Mucosa of rectum (tissue), 2 donors: Measurements from ENCODE around the gene ACVRL1.

ENCODE experiments used
- H3K27ac ChIP-seq, 2 donors: one replicate each; pipeline ENCODE4 v1.7.0; 2013; ENCODE audit warnings: inconsistent platforms in 2 of 2, low read depth in 2 of 2, low read length in 2 of 2
- H3K27me3 ChIP-seq, 2 donors: one replicate each; pipeline ENCODE4 v1.7.0; 2013; ENCODE audit warnings: low read length in 2 of 2; ENCODE audit not compliant: control insufficient read depth in 2 of 2, insufficient read depth in 2 of 2
- H3K36me3 ChIP-seq, 2 donors: one replicate each; pipeline ENCODE4 v1.7.0; 2013; ENCODE audit warnings: low read length in 2 of 2; ENCODE audit not compliant: control insufficient read depth in 2 of 2, insufficient read depth in 2 of 2
- H3K4me1 ChIP-seq, 2 donors: one replicate each; pipeline ENCODE4 v1.7.0; 2013; ENCODE audit warnings: low read length in 2 of 2, mild to moderate bottlenecking in 1 of 2; ENCODE audit not compliant: control insufficient read depth in 2 of 2, insufficient read depth in 2 of 2
- H3K4me3 ChIP-seq, 2 donors: one replicate each; pipeline ENCODE4 v1.7.0; 2013; ENCODE audit warnings: low read length in 2 of 2
- H3K9ac ChIP-seq, 2 donors: one replicate each; pipeline ENCODE4 v1.7.0; 2013; ENCODE audit warnings: low read length in 2 of 2, low read depth in 1 of 2, mild to moderate bottlenecking in 1 of 2
- H3K9me3 ChIP-seq, 2 donors: one replicate each; pipeline ENCODE4 v1.7.0; 2013; ENCODE audit warnings: low read length in 2 of 2; ENCODE audit not compliant: control insufficient read depth in 2 of 2
- donor health status: healthy.
- donor health status: Normal muscosa, but diverticular disease.

The ACVRL1 gene

DNA sequence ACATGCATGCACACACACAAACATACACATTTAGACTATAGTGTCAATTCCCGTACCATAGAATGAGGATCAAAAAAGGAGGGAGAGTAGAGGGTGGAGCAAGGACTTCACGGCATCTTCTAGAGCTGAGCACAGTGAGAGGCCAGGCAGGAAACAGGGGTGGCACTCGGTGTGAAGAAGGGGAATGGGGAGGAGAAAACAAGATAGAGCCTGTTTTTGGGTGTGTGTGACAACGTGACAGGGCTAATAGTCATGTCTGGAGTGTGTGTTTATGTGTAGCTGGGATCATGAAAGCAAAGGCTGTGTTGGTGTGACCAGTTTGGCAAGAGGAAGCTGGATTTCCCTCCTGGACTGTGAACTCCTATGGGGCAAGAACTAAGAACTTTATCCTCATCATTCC is 34.3 kb downstream of the ACVRL1 start:
- Histone ChIP-seq H3K4me1 (peaks cover 0 to 2% of the 10 kb centered on the region in 2 donors), H3K9me3 (peaks cover 0 to 5% of the 10 kb centered on the region in 2 donors), H3K36me3 (no peaks in the 10 kb centered on the region), H3K4me3 (no peak overlapping the region), H3K27ac (no peak overlapping the region), H3K9ac (no peak overlapping the region), H3K27me3 (peaks cover 0 to 2% of the 10 kb centered on the region in 2 donors)

DNA sequence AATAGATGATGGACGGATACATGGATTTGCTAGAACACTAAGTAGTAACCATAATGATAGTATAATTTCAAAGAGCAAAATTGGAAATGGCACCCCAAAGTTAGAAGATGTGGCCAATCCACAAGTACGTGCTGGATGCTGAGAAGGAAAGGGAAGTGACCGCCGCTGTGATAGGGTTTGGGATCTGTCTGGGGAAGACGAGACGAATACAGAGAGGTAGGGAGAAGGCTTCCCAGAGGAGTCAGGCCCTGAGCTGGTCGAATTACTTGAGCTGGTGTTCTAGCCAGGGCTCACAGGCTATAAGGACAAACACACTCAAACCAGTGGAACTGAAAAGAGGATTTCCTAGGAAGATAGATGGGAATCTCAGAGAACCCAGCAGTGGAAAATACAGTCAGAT is 34.8 kb downstream of the ACVRL1 start:
- Histone ChIP-seq H3K36me3 (no peaks in the 10 kb centered on the region), H3K9me3 (peaks cover 0 to 5% of the 10 kb centered on the region in 2 donors), H3K4me1 (peaks cover 0 to 2% of the 10 kb centered on the region in 2 donors), H3K4me3 (no peak overlapping the region), H3K9ac (no peak overlapping the region), H3K27ac (no peak overlapping the region), H3K27me3 (peaks cover 0 to 2% of the 10 kb centered on the region in 2 donors)

DNA sequence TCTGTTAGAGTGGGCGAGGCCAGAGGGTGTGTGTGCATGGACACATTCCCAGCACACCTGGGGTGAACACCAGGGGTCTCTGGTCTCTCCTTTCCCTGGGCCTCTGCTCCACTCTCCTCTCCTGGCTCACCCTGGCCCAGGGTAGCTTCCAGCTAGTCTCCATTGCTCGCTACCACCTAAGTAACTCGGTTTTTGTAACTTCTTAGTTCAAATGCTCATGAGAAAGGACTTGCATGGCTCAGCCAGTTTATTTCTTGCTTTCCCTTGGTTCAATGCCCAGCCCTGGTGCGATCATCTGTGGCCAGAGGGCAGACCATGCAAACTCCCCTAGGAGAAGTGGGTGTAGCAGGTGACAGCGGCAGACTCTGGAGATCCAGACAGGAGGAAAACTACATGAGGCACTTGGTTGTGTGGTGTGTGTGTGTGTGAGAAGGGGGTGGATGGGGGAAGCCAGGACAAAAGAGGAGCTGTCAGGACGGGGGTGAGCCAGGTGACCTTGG is 35.2 kb downstream of the ACVRL1 start:
- Histone ChIP-seq H3K27ac (no peak overlapping the region), H3K9ac (no peak overlapping the region), H3K9me3 (peaks cover 0 to 5% of the 10 kb centered on the region in 2 donors), H3K27me3 (peaks cover 0 to 2% of the 10 kb centered on the region in 2 donors), H3K4me3 (no peak overlapping the region), H3K4me1 (peaks cover 0 to 2% of the 10 kb centered on the region in 2 donors), H3K36me3 (no peaks in the 10 kb centered on the region)

DNA sequence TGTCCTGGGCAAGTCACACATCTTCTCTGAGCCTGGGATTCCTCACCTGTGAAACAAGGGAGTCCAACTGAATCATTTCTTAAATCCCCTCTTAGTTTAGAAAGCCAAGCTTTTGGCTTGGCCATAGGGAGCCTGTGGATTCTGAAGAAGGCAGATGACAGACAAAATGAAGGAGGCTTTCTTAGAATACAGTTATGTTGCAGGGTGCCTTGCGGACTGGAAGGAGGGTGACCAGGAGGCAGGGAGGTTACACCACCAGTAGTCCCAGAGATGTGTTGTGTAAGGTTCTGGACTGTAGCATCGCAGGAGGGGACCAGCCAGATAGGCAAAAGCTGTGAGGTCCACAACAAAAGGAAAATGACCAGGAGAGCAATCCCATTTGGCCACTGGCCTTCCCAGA is 36.0 kb downstream of the ACVRL1 start:
- no peak overlapping the region for H3K27ac ChIP-seq
- no peak overlapping the region for H3K4me3 ChIP-seq
- peaks cover 0 to 2% of the 10 kb centered on the region in 2 donors for H3K4me1 ChIP-seq
- H3K27me3 ChIP-seq: peaks cover 0 to 2% of the 10 kb centered on the region in 2 donors
- no peak overlapping the region for H3K9ac ChIP-seq
- H3K36me3 ChIP-seq: no peaks in the 10 kb centered on the region
- H3K9me3 ChIP-seq: peaks cover 0 to 5% of the 10 kb centered on the region in 2 donors

DNA sequence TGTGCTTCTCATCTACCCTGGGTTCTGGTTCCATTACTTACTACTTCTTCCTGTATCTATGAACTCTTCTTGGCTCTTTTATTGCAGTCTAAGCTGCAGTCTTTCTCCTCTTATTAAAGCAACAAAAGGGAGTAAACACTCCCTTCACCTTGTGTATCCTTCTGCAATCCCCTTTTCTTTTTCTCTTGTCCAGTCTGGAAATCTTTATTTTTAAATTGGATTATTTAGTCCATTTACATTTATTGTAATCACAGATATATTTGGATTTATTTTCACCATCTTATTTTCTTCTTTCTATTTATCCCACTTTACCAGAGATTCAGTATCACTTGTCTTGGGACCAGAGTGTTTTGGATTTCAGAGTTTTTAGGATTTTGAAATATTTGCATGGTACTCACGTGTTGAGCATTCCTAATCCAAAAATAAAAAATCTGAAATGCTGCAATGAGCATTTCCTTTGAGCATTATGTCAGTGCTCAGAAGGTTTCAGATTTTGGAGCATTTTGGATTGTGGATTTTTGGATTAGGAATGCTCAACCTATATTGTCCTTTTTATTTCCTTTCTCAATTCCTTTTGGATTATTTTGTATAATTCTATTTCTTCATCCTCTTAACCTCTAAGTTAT is 37.4 kb downstream of the ACVRL1 start:
- Histone ChIP-seq H3K9ac (no peak overlapping the region), H3K9me3 (peaks cover 0 to 5% of the 10 kb centered on the region in 2 donors), H3K27ac (no peak overlapping the region), H3K36me3 (no peaks in the 10 kb centered on the region), H3K27me3 (no peaks in the 10 kb centered on the region), H3K4me3 (no peak overlapping the region), H3K4me1 (no peaks in the 10 kb centered on the region)

DNA sequence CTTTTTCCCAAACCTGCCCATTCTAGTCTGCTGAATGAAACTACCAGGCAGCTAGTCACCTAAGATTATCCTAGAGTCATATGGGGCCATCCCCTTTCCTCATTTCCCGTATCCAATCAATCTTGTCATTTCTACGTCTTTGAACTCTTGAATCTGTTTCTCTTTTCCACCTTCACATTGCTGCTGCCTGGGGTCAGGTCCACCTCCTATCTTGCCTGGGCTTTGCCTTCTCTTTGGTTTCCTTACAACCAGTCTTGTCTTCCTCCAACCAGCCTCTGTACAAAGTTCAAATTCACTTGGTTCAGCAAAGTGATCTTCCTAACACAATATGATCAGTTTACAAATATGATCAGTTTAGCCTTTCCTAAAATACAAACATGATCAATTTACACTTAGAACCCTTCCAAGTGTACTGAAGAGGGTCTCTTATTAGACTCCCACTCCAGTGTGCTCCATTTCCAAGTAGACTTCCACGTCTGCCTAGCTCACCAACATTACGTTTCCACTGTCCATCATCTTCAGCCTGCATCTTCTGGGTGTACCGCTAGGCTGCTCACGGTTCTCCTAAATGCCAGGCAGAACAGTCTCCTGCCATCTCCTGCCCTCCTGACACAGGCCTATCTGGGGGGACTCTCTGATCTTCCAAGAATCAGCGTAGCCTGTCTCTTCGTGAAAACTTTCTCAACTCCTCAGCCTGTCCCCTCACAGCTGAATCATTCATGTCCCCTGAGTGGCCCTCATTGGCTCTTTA is 40.1 kb downstream of the ACVRL1 start:
- H3K9me3 ChIP-seq: peaks cover 0 to 5% of the 10 kb centered on the region in 2 donors
- no peak overlapping the region for H3K27ac ChIP-seq
- no peak overlapping the region for H3K4me3 ChIP-seq
- H3K4me1 ChIP-seq: peaks cover 0 to 3% of the 10 kb centered on the region in 2 donors
- no peaks in the 10 kb centered on the region for H3K27me3 ChIP-seq
- H3K9ac ChIP-seq: no peak overlapping the region
- H3K36me3 ChIP-seq: no peaks in the 10 kb centered on the region

DNA sequence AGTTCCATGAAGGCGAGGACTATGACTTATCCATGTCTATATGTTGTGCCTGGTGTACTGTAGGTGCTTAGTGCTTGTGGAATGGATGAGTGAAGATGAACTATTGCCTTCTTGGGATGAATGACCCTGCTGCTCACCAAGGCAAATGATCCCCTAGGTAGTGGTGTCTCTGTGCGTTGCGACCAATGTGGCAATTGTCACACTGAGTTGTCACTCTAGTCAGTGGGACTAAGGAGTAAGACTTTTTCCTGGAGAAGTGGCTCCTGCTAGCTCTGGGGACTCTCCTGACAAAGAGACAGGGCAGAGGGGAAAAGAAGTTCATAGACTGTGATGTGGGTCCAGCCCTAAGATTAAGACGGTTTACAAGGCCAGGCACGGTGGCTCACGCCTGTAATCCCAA is 40.8 kb downstream of the ACVRL1 start:
- H3K4me3 ChIP-seq: no peak overlapping the region
- H3K36me3 ChIP-seq: no peaks in the 10 kb centered on the region
- H3K9me3 ChIP-seq: peaks cover 0 to 5% of the 10 kb centered on the region in 2 donors
- H3K27me3 ChIP-seq: no peaks in the 10 kb centered on the region
- no peak overlapping the region for H3K9ac ChIP-seq
- H3K27ac ChIP-seq: no peak overlapping the region
- H3K4me1 ChIP-seq: peaks cover 0 to 5% of the 10 kb centered on the region in 2 donors

DNA sequence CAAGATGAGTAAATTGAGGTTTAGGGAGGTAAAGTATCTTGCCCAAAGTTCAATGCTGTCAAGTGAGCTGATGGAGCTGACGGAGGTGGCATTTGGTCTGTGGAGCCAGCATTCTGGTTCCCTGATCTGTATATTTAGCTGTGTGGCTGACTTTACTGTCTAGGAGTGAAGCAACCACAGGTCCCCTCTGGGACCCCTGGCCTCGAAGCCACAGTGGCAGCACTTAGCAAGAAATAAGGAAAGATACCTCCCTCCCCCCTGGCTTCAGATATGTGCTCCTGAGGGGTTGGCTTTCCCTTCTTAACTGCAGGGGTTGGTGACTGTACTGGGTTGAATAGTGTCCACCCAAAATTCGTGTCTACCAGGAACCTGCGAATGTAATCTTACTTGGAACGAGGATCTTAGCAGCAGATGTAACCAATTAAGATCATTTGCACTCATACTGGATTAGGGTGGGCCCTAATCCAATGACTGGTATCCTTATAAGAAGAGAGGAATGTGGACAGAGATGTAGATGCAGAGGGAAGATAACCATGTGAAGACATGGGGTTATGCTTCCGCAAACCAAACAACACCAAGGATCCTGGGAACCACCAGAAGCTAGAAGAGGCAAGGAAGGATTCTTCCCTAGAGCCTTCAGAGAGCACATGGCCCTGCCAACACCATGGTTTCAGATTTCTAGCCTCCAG is 42.2 kb downstream of the ACVRL1 start:
- Histone ChIP-seq H3K9ac (no peak overlapping the region), H3K36me3 (no peaks in the 10 kb centered on the region), H3K4me1 (peaks cover 7 to 9% of the 10 kb centered on the region in 2 donors), H3K9me3 (peaks cover 0 to 1% of the 10 kb centered on the region in 2 donors), H3K27me3 (no peaks in the 10 kb centered on the region), H3K27ac (no peak overlapping the region), H3K4me3 (no peak overlapping the region)

DNA sequence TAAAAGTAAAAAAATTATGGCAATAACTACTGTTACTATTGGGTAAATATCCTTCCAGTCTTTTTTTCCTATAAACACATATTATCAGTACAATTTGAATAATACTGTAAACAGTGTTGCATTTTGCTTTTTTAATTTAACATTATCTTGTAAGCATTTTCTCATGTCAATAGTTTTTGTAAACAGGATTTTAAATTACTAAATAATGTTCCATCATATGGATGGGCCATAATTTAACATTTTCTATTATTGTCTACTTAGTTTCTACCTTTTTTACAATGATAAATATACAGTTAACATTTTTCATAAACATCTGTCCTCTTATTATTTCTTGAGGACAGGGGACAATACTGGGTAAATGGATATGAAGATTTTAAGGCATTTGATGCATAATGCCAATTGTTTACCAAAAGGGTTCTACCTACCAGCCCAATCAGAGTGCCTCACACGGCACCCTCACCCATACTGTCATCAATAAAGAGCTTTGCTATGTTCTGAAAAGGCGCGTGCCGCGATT is 43.4 kb downstream of the ACVRL1 start:
- Histone ChIP-seq H3K4me1 (peaks cover 16 to 17% of the 10 kb centered on the region in 2 donors), H3K4me3 (peak overlapping the region; percentile 73 to 76), H3K27me3 (no peaks in the 10 kb centered on the region), H3K36me3 (no peaks in the 10 kb centered on the region), H3K9me3 (no peaks in the 10 kb centered on the region), H3K27ac (no peak overlapping the region), H3K9ac (peak overlapping the region; percentile 69 to 70)
